GM21619 (cell line): ENCODE measurements around the gene NKIRAS2.
A peak's percentile ranks its signal among the peaks of the same experiment; 100 is the strongest.
"Not testable (repeated sequence)": the region's sequence is repeated elsewhere in the genome, so short reads cannot be mapped to it uniquely, and the experiment has no call there.

Experiments
- ATAC-seq: cut with Tn5 transposase; IDR thresholded peaks from one replicate; pipeline ENCODE4 v1.9.1; 2021; ENCODE audit not compliant: unreplicated experiment

The NKIRAS2 gene

DNA sequence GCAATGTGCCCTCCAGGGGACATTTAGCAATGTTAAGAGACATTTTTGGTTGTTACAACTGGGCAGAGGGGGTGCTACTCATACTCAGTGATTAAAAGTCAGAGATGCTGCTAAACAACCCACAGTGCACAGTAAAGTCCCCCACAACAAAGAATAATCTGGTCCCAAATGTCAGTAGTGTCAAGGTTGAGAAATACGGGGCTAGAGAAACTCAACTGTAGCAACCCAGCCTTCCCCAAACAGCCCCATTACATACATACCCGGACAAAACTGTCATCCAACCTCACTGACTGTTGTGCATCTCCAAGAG lies 23.1 kb upstream of the NKIRAS2 start:
- ATAC-seq: no peak

DNA sequence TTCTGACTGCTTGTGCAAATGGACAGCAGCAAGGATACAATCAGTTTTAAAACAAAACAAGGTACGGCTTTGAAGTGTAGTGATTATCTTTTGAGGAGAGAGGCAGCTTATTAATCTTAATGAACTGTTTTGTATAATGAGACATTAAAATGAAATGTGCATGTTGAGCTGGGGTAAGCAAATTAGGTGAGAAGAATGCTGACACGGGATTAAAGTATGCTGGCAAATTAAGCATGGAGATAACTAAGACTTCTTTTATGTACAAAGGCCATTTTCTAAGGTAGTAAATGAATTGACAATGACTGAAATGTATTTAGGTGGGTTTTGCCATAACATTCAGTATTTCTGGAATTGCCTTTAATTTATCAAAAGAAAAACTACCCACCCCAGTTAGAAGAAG lies 21.4 kb upstream of the NKIRAS2 start:
- ATAC-seq: no peak

DNA sequence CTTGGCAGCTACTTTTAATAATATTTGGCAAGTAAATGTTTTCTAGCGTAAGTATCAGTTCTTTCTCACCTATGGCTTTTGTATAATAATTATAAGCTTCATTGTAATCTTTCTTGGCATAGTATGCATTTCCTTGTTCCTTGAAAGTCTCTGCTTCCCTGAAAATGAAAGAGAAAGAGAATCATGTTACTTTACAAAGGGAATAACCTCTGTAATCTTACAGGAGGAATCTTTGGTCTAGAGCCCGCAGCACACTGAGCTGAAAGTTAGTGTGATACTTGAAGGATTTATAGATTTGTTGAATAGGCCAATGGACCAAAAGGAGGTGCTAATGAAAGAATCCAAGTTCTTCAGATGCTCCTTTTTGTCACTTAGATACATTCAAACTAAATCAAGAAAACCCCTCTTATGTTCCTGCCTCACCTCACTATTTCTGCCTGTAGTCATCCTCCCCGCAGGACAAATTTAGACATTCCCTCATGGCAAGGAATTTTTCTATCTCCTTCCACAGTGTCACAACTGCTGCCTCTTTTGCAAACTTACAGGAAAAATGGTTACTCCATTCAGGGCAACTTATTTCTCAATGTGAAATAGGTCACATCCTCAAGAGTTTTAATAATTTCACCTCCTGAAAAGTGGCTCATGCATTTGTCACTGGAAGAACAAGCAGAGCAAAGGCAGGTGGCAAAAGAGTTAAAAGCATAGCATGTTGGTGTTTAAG lies 19.3 kb upstream of the NKIRAS2 start:
- ATAC-seq: no peak

DNA sequence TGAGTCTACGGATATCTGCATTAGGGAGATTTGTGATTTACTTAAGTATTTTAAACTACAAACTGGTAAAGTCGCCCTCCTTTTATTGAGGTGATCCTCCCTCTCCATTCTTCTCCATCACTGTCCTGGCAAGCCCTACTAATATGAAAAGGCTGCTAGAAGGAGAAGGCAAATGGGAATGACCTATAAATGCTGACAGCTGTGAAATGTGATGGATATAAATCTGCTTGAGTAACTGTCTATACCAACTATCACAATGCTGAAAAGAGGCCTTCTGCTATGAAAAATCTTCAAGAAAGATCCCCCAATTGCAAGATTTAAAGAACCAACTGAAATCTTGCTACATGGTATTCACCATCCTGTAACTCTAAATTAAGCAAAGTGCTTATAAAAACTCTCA lies 18.2 kb upstream of the NKIRAS2 start:
- ATAC-seq: no peak

DNA sequence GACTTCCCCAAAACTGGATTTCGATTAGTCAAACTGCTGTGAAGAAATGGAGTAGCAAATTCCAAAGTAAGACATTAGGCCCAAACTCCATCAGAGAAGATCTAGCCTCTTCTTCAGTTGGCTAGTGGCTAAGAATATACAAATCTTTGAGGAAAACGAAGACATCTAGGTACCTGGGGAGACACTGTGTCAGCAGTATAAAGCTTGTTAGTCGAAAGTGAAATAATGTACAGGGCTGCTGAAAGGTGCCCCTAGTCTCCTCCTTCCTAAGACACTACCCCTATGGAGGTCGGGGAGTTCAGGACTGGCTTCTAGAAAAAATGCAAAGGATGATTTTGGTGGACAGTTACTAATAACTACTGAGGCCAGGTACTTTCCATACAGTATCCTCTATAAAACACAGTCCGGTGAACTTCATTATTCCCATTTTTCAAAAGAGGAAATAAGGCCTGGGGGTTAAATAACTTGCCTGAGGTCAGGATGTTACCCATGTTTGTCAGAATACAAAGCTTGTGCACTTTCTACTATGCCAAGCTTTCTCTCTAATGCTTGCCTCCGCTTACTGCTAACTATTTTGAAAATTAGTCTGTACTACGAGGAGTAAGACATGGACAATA lies 17.6 kb upstream of the NKIRAS2 start:
- ATAC-seq: no peak

DNA sequence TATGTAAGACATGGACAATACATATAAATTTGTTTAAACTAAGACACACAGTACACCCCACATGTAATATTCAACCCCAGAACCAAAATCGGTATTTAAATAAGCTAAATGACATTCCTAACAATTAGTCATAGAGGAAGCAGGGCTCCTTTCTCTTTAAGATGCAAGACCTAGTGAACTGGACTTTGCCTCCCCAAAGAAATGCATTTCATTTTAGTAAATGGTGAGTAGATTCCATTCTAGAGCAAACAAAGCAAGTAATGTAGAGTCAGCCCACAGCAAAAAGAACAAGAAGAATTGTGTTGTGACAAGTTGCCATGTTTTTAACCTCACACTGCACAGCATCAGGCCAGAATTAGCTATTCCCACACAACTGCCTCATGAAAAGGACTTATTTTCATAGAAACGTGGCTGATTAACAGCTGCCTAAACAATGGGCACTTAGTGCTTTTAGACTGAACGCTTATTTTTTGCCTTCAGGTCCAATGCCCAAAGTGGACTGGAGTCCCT lies 17.0 kb upstream of the NKIRAS2 start:
- ATAC-seq: no peak

DNA sequence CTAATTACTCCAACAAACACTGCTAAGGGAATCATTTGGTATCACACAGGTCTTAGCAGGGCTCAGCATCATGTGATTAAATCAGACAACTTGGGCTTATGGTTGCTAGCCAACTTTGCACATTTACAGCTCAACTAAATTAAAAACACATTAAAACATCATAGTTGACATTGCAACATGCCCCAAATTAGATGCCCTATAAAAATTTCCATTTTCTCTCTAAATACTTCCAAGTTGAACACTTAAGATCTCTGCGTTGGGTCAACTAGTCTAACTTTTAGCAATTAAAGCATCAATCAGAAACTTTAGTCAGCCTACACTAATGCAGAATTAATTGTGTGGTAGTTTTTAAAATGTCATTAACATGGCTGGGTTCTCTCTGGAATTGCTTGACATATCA lies 14.7 kb upstream of the NKIRAS2 start:
- no peak for ATAC-seq

DNA sequence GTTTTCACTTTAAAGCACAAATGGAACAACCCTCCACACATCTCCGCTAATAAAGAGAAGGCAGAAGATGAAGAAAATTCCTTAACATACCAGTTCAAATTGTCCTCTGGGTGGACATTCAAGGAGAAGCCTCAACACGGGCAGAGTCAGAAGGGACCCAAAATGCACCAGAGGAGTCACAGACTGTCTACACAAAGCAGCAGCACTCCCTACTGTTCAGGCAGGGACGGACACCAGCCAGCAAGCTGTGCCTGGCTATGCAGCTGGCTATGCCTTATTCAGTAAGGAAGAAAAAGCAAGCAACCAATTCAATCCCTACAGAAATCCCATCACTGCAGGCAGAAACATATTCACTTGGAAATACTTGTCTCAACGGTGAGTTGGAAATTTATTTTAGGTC lies 10.7 kb upstream of the NKIRAS2 start:
- ATAC-seq: no peak

DNA sequence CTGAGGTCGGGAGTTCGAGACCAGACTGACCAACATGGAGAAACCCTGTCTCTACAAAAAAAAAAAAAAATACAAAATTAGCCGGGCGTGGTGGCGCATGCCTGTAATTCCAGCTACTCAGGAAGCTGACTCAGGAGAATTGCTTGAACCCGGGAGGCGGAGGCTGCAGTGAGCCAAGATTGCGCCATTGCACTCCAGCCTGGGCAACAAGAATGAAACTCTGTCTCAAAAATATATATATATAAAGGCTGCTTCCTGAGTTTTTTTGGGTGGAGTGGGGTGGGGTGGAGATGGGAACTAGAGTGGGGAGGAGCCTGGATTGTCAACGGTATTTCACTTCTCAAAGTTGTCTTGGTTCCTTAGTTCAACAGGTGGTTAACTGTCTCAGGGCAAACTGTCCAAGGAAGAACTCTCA lies 9.6 kb upstream of the NKIRAS2 start:
- ATAC-seq: not testable (repeated sequence)

DNA sequence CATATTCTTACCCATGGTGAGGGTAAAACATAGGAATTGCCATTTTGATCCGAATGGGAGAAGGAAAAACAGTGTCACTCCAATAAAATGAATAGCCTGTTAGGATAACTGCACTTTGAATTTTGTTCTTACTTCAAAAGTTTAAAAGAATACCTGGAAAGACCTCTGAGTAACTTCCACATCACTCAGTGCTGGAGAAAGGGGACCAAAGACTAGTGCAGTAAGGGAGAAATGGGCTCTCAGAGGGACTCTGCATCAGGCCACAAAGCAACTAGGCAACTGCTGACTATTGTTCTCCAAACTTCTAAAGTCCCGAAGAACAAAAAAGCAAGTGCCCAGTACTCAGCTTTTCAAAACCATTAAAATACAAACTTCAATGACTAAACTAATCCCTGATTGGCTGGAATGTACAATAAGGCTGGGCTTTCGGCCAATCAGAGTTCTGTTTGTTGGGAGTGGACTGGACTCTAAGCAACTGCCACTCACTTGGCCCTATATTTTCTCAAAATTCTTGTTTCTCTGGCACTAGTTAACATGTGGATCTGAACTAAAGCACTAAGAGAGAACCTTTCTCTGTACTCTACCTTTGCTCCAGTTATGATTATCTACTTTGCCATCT lies 8.9 kb upstream of the NKIRAS2 start:
- ATAC-seq: no peak

DNA sequence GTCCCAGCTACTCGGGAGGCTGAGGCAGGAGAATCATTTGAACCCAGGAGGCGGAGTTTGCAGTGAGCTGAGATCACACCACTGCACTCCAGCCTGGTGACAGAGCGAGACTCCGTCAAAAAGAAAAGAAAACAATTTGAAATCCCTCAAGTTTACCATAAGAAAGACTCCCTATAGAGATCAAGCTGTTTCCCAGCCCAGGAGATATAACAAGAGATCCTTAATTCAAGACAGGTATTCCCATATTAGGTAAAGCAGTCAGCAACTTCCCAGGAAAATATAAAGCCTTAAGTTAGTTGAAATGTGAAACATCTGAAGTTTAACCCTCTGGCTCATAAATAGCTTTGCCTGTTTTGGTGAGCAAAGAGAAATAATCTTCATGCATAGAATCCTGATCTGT lies 7.5 kb upstream of the NKIRAS2 start:
- ATAC-seq: not testable (repeated sequence)

DNA sequence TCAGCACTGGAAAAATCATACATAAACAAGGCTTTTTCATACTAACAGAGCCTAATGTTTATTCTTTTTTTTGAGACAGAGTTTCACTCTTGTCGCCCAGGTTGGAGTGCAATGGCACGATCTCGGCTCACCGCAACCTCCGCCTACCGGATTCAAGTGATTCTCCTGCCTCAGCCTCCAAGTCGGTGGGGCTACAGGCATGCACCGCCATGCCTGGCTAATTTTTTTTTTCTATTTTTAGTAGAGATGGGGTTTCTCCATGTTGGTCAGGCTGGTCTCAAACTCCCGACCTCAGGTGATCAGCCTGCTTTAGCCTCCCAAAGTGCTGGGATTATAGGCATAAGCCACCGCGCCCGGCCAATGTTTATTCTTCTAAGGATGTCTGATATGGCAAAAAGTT lies 6.2 kb upstream of the NKIRAS2 start:
- ATAC-seq: not testable (repeated sequence)

DNA sequence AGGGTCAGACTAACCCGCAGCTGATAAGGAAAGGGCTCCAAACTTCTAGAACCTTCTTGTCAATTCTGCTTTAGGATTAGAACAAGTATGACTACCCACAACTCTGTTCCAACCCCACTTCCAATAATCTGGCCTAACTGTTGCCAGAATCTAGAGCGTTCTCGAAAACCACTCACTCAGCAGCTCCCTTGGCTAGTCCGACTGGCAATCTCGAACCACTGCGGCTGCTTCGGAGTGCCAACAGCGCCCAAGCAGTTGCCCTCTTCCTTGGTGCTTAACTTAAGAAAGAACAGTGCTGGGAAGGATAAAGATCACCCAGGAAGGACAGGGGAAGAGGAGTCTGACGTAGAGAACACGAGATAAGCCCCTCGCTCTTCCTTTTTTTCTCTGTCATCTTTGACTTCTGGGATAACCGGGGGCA lies 3.5 kb upstream of the NKIRAS2 start:
- ATAC-seq: no peak

DNA sequence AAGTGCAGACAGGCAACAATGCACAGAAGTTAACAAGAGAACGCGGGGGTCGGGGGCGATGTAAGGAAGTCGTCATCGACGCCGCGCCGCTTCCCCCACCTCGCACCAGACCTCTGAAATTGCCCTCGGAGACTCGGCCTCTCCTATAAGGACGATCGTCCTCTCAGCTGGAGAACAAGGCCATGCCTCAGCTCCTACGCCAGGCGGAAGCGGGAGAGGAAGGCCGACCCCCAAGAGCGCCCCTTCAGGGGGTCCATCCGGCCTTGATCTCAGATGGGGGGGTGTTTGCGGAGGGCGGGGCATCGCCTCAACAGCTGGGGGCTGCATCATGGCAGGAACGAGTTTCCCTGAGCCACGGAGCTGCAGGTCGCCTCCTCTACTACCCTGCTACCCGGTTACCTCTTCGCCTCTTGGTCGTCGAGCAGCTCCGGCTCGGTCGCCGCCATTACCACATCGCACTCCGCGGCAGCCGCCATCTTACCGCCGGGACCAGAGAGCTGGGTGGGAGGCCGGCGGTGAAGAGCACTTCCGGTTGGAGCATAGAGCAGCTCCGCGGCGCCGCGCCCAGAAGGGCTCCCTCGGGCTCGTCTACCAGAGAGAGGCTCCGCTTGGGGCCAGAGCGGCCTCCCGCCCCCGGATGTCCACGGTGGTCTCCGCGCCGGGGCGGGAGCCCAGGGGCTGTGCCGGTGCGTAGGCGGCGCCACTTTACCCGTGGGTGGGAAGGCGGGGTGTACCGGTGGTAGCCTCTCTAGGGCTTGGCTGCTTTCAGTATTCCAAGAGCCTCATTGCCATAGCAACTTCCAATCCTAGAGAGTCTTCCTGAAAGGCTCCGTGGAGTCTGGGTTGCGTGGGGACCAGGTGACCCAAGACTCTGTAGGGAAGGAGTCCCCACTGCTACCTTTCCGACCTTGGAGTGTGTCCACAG lies 2.7 kb upstream of the NKIRAS2 start, which contains the start of gene DNAJC7:
DNAJC7 (minus strand) TSS at position 499 of the 925 bp plus-strand sequence; CDS start at position 476, 23 bp downstream.
- peak; percentile 75 for ATAC-seq

DNA sequence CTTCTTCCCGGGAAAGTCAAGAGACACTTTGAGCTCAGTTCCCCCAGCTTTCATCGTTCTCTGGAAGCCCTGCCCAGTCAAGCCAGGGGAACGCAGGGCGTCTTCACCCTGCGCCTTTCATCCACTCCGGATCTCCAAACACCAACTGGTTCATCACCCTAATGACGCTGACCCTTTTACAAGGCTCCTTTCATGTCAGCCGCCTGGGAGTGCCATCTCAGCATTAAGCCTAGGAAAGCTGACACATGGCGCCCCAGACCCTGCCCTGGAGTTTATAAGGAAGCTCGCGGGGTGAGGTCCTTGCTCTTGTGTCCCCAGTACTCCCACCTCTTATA lies 2.1 kb upstream of the NKIRAS2 start:
- ATAC-seq: peak; percentile 6

DNA sequence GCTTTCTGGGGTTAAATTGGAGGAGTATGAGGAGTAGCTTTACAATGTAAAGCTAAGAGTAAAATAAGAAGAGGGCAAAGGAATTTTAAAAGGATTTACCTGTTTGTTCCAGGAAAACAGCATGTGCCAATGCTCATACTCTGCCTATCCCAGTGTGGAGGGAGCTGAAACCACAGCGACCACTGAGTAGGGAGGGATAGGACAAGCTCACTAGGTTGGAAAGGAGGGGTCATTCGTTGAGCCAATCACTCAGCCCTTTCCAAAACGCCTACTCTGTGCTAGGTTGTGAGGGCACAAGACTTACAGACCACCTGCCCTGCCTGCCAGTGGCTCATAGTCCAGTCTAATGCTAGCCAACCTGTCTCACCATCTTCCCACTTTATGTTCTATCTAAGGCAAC lies 1.6 kb upstream of the NKIRAS2 start:
- no peak for ATAC-seq

DNA sequence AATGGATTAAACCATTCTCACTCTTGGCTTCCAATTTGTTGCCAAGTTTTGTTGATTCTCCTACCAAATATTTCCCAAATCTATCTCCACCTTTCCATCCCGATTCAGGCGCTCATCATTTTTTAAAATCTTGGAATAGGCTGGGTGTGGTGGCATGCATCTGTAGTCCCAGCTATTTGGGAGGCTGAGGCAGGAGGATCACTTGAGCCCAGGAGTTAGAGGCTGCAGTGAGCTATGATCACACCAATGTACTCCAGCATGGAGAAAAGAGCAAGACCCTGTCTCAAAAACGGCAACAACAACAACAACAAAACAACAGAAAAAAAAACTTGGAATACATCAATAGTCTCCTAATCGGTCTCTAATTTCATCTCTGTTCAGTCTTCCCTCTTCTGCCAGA lies 902 bp upstream of the NKIRAS2 start:
- no peak for ATAC-seq

DNA sequence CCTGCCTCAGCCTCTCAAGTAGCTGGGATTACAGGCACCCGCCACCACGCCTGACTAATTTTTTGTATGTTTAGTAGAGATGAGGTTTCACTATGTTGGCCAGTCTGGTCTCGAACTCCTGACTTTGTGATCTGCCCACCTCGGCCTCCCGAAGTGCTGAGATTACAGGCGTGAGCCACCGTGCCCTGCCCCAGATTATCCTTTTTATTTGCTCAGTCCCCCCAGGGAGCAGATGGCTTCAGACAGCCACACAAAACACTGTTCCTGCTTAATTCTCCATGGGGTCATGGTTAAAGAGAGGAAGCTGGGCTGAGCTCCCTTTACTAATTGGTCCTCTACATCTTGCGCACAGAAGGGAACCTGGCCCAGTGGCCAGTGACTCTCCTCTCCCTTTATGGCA lies 955 bp downstream of the NKIRAS2 start:
- not testable (repeated sequence) for ATAC-seq

DNA sequence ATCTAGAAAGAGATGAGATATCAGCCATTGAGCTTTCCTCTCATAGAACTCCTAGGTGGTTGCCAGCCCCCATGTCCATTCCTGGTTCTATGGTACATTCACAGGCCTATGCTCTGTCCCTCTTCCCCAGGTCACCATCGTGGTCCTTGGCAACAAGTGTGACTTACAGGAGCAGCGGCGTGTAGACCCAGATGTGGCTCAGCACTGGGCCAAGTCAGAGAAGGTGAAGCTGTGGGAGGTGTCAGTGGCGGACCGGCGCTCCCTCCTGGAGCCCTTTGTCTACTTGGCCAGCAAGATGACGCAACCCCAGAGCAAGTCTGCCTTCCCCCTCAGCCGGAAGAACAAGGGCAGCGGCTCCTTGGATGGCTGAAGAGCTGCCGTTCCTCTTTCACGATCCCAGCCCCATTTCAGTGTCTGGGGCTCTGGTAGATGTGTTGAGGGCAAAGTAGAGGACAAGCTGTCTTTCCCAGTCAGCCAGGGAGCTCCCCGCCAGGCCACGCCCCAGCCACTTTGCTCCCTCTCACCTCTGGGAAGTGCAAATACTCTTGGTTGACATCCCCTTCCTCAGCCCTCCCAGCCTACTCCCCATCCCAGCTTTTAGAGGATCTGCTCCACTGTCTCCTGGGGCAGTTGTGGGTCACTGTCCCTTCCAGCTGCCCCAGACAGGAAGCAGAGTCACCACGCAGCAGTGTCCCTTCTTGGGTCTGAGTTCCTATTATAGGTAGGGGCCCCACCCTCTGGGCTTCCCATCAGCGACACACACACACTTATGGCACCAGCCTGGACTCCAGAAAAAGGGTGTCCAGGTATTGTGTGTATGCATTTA lies 3.8 kb downstream of the NKIRAS2 start:
- ATAC-seq: no peak

DNA sequence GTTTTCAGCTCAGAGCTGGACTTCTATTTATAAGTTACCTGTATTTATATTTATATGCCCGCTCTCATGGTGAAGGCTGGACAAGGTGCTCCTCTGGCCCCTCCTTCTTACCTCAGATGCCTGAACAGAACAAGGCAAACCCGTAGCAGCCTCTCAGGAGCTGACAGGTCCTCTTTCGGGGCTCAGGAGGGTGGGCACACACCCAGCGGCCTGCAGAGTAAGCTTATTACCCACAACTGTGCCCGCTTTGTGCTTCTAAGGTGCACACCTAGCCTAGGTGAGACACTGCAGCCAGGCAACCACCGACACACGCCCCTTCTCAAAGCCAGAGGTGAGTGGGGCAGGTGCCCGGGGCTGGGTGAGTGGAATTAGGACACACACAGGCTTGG lies 5.3 kb downstream of the NKIRAS2 start:
- ATAC-seq: no peak
